ENCODE measurements around the gene AOPEP.

Gene AOPEP

GRCh38 chr9:95044731-95045508 is 318.4 kb downstream of the AOPEP start:
- DNase-seq, result no peak

GRCh38 chr9:95045751-95046150 is 319.3 kb downstream of the AOPEP start:
- DNase-seq, result no peak

- no peak for DNase-seq
Measured at GRCh38 chr9:95047452-95048224, 321.1 kb downstream of the AOPEP start.

GRCh38 chr9:95048225-95049087 is 322.0 kb downstream of the AOPEP start:
- no peak for DNase-seq

GRCh38 chr9:95049761-95050160 is 323.3 kb downstream of the AOPEP start:
- DNase-seq, result no peak

GRCh38 chr9:95053611-95054570 is 327.4 kb downstream of the AOPEP start:
- DNase-seq, result peak; percentile 75

GRCh38 chr9:95055334-95055850 is 328.9 kb downstream of the AOPEP start:
- no peak for DNase-seq

- peak; percentile 96 for DNase-seq
Measured at GRCh38 chr9:95055851-95056551, 329.5 kb downstream of the AOPEP start.

GRCh38 chr9:95057101-95057500 is 330.6 kb downstream of the AOPEP start:
- DNase-seq, result no peak

GRCh38 chr9:95058121-95058785 is 331.8 kb downstream of the AOPEP start:
- DNase-seq, result no peak

GRCh38 chr9:95058795-95059386 is 332.4 kb downstream of the AOPEP start:
- peak; percentile 38 for DNase-seq

- DNase-seq, result no peak
Measured at GRCh38 chr9:95060234-95060633, 333.7 kb downstream of the AOPEP start.

- no peak for DNase-seq
Measured at GRCh38 chr9:95060916-95061315, 334.4 kb downstream of the AOPEP start.

- no peak for DNase-seq
Measured at GRCh38 chr9:95061916-95062595, 335.6 kb downstream of the AOPEP start.

GRCh38 chr9:95062596-95063065 is 336.1 kb downstream of the AOPEP start:
- no peak for DNase-seq

GRCh38 chr9:95063300-95063699 is 336.8 kb downstream of the AOPEP start:
- no peak for DNase-seq

GRCh38 chr9:95065224-95065623 is 338.7 kb downstream of the AOPEP start:
- DNase-seq, result no peak

GRCh38 chr9:95067057-95067456 is 340.6 kb downstream of the AOPEP start:
- DNase-seq, result no peak

GRCh38 chr9:95067897-95068296 is 341.4 kb downstream of the AOPEP start:
- DNase-seq, result no peak

Measured in fibroblast of skin of scalp (primary cell).